Daoy (cell line): ENCODE results near the gene TH. TPM values are rescaled to one million over a fixed set of nuclear protein-coding genes. Genes with fewer than 3 reads are reported as not detected.
"Not testable (repeated sequence)": the region's sequence is repeated elsewhere in the genome, so short reads cannot be mapped to it uniquely, and the experiment has no call there.

Source experiments
- DNase-seq: peaks from one replicate; pipeline ENCODE4 v3.0.0-alpha.2; 2015; ENCODE audit warnings: low read depth
- total RNA-seq: library from RNA; depleted of rRNA; stranded (reverse); fragments of >200 nt; shearing (Covaris generic); gene quantifications from 2 replicates; pipeline ENCODE4 v1.2.3, GENCODE V29; 2014

The TH gene
- total RNA-seq, 1 experiment from 2014 or later: not detected

DNA sequence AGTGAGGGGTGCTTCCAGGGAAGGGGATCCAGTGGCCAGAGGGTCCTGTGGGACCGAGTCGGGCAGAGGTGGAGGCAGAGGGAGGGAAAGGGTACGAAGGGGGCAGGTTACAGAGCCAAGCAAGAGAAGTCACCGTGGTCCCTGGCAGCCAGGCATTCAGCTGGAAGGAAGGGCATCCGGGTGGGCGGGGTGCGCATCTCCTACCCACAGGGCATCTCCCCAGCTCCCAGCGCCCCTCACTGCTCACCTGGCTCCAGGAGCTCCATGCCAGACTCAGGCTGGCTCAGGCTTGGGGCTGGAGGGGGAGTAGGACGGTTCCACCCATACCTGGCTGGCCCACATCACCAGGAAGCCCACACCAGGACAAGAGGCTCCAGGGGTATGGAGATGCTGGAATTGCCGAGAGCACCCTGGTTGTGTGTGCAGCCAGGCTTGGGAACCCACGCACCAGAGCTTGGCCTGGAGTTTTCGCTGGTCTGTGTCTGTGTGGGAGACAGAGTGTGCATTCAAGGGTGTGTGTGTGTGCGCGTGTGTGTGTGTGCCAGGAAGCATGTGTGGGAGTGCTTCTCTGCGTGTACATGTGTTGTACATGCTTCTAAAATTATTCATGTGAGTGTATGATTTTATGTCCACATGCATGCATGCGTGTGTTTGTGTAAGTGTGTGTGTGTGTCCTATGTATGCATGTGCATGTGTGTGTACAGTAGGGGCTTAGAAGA is 6.6 kb upstream of the TH start:
- DNase-seq: not testable (repeated sequence)

DNA sequence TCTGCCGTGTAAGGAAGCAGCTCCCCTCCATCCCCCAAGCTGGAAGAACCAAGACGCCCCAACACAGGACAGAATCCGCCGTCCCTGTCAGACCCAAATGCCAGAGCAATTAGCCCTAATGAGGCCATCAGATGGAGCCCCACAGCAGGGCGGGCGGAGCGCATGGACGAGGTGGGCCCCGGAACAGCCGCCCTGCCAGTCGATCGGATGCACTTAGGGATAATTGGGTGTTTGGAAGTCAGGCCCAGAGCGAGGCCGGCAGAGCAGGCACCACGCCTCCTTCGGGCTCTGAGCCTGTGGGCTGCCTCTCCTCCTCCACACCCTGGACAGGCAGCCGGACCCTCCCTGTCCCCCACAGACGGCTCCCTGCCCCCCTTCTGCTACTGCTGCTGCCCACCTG is 5.5 kb upstream of the TH start:
- no peak for DNase-seq

DNA sequence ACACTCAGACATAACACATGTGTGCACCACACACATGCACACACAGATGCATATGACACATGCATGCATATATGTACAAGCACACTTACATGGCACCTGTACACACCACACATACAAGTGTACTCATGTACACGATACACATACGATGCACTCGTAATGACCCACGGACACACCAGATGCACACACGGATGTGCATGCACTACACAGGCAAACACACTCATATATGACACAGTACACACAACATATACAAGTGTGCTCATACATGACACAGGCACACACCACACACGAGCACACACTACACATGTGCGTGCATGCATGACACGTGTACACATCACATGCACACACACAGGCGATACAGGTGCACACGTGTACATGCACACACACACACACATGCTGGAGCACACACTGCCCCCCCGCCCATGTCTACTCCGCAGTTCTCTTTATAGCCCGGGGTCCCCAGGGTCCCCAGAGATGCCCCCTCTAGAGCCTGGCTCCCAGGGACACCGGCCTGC is 4.8 kb upstream of the TH start:
- no peak for DNase-seq

DNA sequence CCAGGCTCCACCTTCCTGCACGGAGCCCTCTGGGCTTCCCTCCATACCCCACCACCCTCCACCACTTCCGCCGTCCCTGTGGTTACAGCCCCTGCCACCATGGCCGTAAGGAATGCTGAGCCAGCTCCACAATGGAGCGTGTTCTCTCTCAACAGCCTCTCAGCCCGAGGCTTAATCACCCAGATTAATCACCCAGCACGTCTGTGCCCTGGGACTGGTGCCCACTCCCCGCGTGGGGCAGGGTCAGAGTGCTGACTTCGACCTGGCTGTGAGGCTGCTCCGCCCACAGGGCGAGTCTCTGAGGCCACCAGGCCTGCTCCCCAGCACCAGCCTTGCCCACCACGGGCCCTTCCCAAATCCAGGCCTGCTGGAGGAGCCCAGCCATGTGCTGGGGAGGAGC is 4.0 kb upstream of the TH start:
- peak; percentile 85 for DNase-seq

DNA sequence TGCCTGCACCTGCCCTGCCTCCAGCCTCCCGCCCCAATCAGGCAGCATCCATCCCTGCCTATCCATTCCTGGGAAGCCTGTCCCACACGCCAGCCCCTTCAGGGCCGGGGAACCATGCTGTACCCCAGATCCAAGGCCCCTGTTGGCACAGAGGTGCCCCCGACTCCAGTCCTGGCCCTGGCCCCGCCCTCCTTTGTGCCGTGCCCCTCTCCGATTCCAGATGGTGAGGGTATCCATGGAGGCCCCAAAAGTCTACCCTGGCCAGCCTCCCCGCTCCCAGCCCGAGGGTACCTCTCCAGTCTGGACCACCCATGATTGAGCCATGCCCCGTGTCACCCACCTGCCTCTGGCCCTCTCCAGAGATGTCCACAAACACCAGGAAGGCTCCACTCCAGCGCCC is 2.7 kb upstream of the TH start:
- DNase-seq: no peak

DNA sequence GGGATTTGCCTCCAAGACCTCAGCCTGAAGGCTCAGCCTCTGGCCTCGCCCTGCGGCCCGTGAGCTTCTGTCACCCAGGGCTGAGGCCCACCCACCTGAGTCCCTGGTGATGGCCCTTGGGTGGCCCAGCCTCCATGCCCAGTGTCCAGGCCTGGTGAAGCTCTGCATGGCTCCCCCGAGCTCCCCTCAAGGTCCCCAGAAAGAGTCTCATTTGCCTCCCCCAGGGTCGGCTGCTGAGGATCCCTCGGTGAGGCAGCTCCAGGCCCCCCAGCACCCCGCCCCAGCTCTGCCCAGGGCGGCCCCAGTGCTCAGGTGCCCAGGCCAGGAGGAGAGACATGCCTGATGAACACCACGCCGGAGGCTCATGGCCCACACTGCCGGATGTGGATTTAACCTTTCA is 2.1 kb upstream of the TH start:
- no peak for DNase-seq

DNA sequence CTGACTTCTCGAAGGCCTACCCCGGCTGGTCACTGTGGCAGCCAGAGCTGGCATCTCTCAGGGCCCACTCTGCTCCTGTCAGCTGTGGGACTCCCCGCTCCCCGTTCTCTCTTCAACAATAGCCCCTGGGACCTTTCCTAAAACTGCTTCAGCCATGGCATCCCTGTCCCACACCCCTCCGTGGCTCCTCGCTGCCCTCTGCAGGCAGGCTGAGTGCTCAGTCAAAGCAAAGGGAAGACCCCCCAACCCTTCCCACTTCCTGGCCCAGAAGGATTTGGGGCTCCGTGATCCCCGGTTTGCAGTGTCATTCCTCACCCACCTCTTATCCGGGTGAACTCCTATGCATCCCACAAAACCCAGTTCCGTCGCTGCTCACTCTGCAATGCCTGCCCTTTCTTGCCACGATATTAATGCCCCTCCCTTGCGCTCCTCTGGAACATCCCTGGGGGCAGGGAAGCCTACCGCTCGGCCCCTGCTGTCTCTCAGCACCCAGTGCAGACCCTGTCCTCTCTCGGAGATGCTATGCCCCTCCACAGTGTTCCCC is 1.6 kb upstream of the TH start:
- DNase-seq: no peak

DNA sequence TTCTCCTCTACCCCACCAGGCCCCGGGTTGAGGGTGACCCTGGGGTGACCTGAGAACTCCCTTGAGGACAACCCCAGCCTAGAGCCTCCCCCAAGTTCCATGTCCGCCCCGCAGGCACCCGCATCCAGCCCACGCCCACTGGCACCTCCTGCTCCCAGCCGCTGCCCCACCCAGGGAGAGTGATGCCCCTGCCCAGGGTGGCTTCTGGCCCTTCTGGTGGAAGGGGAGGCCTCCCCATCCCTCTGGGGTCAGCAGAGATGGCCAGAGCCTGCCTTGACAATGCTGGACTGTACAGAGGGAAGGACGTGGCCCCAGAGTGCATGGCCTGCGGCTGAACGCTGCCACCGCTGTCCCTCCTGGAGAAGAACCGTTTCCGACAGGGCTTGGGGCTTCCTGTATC is 1.1 kb upstream of the TH start:
- no peak for DNase-seq

DNA sequence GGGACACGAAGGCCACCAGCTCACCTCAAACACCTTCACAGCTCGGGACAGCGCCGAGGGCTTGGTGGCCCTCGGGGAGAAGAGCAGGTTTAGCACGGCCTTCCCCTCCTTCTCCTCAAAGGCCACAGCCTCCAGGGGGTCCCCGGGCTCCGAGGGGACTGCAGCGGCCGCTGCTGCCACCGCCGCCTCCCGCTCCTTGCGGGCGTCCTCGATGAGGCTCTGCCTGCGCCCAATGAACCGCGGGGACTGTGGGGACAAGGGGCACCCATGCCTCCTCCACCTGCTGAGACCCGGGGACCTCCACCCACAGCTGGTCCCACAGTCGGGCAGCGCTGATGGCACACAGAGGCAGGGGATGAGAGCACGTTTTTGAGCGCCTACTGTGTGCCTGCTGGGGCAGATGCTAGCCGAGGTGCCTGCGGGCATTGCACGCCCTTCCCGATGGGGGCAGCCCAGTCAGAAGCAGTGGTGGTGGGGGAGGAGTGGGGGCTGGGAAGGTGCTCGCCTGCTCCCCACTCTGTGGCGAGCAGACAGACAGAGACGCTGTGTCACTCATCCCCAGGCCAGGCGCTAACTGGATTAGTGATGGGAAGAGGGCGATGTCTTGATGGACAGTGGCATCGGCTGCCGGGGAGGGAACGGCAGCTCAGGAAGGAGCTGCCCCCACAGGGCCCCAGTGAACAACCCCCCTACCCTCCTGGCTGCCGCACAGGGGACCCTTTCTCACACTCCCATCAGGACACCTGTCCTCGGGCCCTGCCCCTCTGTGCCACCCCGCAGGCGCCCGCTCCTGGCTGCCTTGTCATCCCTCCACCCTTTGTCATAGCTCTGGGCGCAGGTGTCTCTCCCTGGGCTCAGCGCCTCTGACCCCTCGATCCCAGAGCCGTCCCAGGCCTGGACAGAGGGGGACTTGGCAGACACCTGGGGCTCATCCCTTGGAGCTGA is 1.7 kb downstream of the TH start:
- no peak for DNase-seq

DNA sequence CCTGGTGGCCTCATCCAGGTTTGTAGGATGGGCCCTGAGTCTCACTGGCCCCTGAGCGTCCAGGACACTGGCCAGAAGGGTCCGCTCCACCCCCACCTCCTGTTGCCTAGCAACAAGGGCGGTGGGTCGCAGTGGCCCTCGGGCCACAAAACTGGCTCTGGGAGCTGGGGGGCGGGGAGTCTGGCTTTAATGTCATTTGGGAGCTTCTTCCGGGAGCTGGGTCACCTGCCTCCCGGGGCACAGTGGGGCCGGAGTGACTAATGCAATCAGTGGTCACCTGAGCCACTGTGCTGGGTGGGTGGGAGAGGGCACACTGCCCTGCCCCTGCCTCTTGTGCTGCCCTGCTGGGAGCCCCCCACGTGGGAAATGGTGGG is 2.6 kb downstream of the TH start:
- no peak for DNase-seq

DNA sequence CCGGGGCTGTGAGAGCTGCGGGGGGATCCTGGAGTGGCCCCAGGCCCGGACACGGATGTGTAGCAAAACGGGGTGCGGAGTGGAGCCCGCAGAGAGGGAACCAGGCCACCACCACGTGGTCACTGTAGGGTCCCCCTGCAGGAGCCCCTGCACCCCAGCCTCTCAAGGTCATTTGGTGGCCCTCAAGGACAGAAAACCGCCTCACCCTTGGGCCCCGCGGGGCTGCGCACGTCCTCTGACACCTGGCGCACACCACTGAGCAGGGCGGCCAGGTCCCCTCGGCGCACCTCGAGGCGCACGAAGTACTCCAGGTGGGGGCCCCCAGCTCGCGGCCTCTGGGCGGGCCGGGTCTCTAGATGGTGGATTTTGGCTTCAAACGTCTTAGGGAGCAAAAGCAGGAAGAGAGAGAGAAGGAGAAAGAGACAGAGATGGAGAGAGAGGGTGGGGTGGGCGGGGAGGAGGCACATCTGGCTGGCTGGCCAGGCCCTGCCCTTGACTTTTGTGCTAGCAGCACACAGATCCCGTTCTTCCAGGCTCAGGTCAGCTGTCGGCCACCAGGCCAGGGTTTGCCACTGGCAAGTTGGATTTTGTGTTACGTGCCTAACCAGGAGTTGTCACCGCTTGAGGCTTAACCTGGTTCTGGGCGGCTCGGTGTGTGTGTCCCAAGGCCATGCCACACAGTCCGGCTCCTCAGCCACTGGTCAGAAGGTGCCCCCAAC is 3.2 kb downstream of the TH start:
- no peak for DNase-seq

DNA sequence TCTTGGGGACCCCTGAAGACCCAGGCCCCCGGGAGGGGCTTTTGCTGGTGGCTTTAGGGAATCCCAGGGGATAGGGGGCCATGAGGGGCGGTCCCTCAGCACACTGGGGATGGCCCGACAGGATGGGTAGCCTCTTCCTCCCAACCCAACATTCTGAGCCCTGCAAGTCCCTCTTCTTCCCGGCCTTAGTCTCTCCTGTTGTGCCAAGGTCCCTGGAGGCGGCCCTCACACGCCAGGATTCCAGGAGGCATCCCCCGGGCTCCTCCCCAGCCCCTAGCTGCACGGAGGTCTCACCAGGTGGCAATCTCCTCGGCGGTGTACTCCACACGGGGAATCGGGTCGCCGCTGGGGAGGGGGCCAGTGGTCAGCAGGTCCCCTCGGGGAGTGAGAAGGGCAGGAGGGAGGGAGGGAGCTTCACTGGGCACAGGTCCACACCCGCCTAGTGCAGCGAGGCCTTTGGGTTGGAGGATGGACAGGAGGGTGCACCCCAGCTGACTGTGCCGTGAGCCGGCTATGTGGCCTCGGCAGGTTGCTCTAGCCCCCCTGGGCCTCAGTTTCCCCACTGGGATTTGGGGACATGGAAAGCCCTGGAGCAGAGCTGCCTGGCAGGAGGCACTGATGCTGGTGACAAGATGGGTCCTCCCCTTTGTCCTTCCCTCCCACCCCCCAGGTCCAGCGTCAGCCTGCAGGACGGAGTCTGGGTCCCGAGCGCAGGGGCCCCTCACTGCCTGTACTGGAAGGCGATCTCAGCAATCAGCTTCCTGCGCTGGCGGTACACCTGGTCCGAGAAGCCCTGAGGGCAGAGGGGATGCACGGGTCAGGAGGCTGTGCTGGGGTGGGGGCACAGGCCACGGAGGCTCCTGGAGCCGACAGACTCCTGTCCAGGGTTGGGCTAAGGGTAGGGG is 4.2 kb downstream of the TH start:
- no peak for DNase-seq

DNA sequence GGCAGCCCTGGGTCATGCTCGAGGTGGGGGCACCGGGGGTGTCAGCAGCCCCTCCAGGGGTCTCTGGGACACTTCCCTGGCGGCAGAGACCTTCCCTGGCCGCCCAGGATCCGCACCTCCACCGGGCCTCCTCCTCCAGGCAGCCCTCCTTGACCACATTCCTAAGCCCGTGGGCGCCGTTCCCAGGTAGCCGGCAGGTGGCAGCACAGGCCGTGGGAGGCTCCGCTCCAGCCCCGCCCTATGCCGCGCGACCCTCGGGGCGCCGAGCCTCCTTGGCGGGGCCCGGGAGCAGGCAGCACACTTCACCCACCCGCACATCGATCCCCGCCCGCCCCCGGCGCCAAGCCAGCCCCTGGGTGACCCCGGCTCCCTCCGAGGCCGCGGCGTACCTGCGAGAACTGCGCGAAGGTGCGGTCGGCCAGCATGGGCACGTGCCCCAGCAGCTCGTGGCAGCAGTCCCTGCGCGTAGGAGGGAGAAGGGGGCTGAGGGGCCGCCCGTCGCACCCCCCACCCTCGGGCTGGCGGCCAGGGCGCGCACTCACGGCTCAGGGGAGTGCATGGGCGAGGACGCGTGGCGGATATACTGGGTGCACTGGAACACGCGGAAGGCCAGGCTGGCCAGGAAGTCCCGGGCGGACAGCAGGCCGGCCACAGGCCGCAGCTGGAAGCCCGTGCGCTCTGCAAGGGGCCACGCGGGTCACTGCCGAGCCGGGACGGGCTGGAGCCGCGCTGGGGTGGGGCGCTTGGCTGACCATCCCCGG is 5.3 kb downstream of the TH start:
- peak; percentile 50 for DNase-seq

DNA sequence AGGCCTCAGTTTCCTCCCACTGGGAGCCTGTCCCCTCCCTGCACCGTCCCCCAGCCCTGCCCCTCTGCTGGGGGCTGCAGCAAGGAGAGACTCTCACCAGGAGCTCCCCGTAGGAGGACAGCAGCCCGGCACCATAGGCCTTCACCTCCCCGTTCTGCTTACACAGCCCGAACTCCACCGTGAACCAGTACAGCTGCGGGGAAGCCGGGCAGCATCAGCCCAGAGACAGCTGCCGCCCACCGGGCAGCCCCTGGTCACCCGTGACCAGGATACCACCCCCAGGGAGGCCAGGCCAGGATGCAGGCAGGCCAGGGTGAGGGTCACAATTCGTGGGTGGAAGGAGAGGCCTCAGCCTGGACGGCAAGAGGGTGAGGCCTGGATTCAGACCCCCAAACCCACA is 6.0 kb downstream of the TH start:
- DNase-seq: no peak

DNA sequence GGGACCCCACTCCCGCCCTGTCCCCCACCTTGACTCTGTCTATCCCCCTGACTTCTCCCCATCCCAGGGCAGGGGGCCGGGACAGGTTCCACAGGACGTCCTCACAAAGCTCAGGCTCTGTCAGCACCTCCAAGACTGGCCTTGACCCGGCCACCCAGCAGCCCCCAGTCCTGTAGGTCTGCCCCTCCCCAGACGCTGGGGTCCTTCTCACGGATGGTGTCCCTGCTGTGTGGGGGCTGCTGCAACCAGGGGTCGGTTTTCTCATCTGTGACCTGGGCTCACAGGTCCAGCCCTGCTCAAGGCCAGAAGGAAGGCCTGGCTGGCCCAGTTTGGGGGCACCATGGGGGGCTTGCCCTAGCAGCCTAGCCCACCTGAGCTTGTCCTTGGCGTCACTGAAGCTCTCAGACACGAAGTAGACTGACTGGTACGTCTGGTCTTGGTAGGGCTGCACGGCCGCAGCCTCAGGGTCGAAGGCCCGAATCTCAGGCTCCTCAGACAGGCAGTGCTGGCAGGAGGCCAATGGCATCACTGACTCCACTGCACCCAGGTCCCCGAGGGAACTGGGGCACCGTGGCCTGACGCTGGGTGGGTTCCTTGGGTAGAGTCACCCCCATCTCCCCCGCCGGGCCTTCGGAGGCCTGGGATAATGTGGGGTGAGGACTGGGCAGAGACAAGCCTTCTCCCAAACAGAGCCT is 6.6 kb downstream of the TH start:
- DNase-seq: no peak

DNA sequence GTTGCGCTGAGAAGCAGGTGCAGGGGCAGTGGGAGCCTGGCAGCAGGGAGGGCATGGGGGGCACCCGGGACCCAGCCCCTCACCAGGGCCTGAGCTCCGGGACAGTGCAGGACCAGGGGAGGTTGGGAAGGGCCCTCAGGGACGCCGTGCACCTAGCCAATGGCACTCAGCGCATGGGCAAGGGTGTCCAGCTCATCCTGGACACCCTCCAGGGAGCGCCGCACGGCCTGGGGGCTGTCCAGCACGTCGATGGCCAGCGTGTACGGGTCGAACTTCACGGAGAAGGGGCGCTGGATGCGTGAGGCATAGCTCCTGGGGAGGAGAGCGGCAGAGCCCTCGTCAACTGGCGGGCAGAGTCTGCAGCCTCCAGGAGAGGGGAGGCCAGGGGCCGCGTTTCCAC is 7.5 kb downstream of the TH start:
- DNase-seq: no peak

DNA sequence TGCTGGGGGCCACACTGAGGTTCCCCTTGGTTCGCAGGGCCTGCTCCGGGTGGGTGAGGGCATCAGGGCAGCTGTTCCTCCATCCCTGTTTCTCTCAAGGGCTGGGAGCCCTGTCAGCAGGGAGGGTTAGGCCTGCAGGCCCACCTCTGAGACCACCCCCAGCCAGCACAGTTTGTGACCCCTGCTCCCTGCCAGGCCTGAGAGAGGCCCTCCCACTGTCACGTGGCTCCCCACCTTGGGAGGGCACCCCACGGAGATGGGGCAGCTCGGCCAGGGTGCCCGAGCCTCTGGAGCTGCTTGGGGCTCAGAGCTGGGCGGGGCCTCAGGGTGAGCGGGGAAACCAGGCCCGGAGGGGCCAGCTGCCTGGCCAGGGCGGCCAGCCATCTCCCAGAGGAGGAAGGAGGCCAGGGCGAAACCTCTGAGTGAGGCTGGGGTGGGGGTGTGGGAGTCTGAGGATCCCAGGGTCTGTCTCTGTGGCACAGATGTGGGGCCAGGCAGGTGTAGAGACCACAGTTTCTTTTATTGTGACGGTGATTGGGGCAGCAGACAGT is 8.1 kb downstream of the TH start:
- no peak for DNase-seq

DNA sequence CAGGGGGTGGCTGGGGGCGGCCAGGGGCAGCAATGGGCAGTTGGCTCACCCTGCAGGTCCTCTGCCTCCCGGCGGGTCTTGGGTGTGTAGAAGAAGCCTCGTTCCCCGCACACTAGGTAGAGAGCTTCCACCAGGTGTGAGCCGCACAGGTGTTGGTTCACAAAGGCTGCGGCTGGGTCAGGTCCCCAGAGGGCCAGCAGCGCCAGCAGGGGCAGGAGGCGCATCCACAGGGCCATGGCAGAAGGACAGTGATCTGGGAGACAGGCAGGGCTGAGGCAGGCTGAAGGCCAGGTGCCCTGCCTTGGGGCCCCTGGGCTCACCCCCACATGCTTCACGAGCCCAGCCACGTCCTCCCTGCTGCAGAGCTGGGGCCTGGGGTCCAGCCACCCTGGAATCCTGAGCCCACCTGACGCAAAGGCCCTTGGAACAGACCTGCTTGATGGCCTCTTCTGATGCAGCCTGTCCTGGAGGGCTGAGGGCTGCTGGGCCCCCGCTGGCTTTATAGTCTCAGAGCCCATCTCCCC is 10.8 kb downstream of the TH start, which contains the start of gene INS:
INS (minus strand) TSS at position 474 of the 524 bp plus-strand sequence; CDS start at position 236, 238 bp downstream.
- DNase-seq: no peak
